Measurements from ENCODE around the gene TYR. TPM values are rescaled to one million over a fixed set of nuclear protein-coding genes. Genes with fewer than 3 reads are reported as not detected.

The TYR gene
- total RNA-seq, 6 experiments from 2014 or later, result not detected

GRCh38 chr11:89182773-89183518, 5.3 kb downstream of the TYR start:
- no peaks in the 10 kb centered on the region for H3K36me3 Mint-ChIP-seq (ENCODE audit: low read depth)
- TF ChIP-seq, protein P1, sequence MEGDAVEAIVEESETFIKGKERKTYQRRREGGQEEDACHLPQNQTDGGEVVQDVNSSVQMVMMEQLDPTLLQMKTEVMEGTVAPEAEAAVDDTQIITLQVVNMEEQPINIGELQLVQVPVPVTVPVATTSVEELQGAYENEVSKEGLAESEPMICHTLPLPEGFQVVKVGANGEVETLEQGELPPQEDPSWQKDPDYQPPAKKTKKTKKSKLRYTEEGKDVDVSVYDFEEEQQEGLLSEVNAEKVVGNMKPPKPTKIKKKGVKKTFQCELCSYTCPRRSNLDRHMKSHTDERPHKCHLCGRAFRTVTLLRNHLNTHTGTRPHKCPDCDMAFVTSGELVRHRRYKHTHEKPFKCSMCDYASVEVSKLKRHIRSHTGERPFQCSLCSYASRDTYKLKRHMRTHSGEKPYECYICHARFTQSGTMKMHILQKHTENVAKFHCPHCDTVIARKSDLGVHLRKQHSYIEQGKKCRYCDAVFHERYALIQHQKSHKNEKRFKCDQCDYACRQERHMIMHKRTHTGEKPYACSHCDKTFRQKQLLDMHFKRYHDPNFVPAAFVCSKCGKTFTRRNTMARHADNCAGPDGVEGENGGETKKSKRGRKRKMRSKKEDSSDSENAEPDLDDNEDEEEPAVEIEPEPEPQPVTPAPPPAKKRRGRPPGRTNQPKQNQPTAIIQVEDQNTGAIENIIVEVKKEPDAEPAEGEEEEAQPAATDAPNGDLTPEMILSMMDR (IDR thresholded peaks at IDR 0.05), result no peak
- H3K27ac Mint-ChIP-seq, result peak overlapping the region; percentile 88
- H3K9me3 Mint-ChIP-seq, result no peaks in the 10 kb centered on the region
- peak overlapping the region; percentile 84 for H3K4me3 Mint-ChIP-seq
- peak; percentile 48 for DNase-seq
- H3K27me3 Mint-ChIP-seq (ENCODE audit: insufficient read depth), result no peaks in the 10 kb centered on the region
- H3K4me1 Mint-ChIP-seq (ENCODE audit: low read depth), result peaks cover 69% of the 10 kb centered on the region

DNA sequence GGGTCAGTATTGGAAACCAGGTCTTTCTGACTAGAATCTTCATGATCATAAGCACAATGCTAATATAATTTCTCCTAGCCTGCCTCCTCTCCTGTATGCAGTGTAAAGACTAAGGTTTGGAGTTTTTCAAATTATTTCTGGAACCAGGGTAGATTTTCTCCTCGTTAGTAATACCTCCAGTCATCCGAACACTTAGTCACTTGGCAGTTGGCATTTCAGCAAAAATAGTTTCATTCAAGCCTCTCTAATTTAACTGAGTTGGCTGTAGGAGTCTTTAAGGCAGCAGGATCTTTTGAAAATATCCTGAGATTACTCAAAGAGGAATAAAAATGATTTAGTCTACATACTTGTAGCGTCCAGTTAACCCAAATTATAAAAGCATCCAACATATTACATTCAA, 6.3 kb downstream of the TYR start:
- no peaks in the 10 kb centered on the region for H3K36me3 Mint-ChIP-seq (ENCODE audit: low read depth)
- peak overlapping the region; percentile 88 for H3K27ac Mint-ChIP-seq
- H3K9me3 Mint-ChIP-seq, result no peaks in the 10 kb centered on the region
- DNase-seq, result peak; percentile 82
- H3K27me3 Mint-ChIP-seq (ENCODE audit: insufficient read depth), result no peaks in the 10 kb centered on the region
- peak overlapping the region; percentile 58 for H3K4me3 Mint-ChIP-seq
- H3K4me1 Mint-ChIP-seq (ENCODE audit: low read depth), result peaks cover 69% of the 10 kb centered on the region
- TF ChIP-seq, protein P1 (IDR thresholded peaks at IDR 0.05), result no peak

DNA sequence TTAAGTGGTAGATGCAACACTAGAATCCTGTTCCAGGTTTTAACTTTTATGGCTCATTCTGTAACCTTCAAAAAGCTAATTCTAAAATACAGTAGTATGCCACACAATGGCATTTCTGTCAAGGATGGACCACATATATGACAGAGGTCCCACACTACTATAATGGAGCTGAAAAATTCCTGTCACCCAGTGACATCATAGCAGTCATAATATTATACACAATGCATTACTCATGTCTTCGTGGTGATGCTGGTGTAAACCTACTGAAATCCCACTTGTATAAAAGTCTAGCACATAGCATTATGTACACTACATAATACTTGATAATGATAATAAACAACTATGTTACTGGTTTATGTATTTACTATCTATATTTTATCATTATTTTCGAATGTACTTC, 12.1 kb downstream of the TYR start:
- TF ChIP-seq, protein P1 (IDR thresholded peaks at IDR 0.05), result no peak
- no peak for DNase-seq
- Mint-ChIP-seq H3K4me1 (ENCODE audit: low read depth) (peaks cover 23% of the 10 kb centered on the region), H3K27me3 (ENCODE audit: insufficient read depth) (no peaks in the 10 kb centered on the region), H3K9me3 (no peaks in the 10 kb centered on the region), H3K36me3 (ENCODE audit: low read depth) (no peaks in the 10 kb centered on the region), H3K27ac (no peak overlapping the region), H3K4me3 (no peak overlapping the region)

GRCh38 chr11:89201138-89201537, 23.5 kb downstream of the TYR start:
- Mint-ChIP-seq H3K27ac (no peak overlapping the region), H3K9me3 (no peaks in the 10 kb centered on the region)

GRCh38 chr11:89203814-89204213, 26.1 kb downstream of the TYR start:
- TF ChIP-seq, protein P1 (IDR thresholded peaks at IDR 0.05), result no peak
- Mint-ChIP-seq H3K9me3 (no peaks in the 10 kb centered on the region), H3K4me3 (no peak overlapping the region), H3K27me3 (ENCODE audit: insufficient read depth) (peaks cover 2% of the 10 kb centered on the region; the same call in 1 of the 2 replicates), H3K36me3 (ENCODE audit: low read depth) (no peaks in the 10 kb centered on the region), H3K27ac (no peak overlapping the region), H3K4me1 (ENCODE audit: low read depth) (peaks cover 11% of the 10 kb centered on the region)
- DNase-seq, result no peak

More at GRCh38 chr11:89201138-89201537, 23.5 kb downstream of the TYR start:
- Mint-ChIP-seq H3K27me3 (ENCODE audit: insufficient read depth) (no peaks in the 10 kb centered on the region), H3K4me3 (no peak overlapping the region), H3K4me1 (ENCODE audit: low read depth) (peaks cover 11% of the 10 kb centered on the region), H3K36me3 (ENCODE audit: low read depth) (no peaks in the 10 kb centered on the region)
- DNase-seq, result no peak
- TF ChIP-seq, protein P1 (IDR thresholded peaks at IDR 0.05), result no peak
